GM13977 (cell line): ENCODE measurements around the gene LDLRAD4.

Experiments
- DNase-seq: peaks from one replicate; pipeline ENCODE4 v3.0.0; 2012; ENCODE audit warnings: low spot score
- in situ Hi-C: fragments of 300-500 bp; cut with MboI; formaldehyde crosslinking; loops from one replicate; pipeline ENCODE4 v1.12.0; 2022; ENCODE audit warnings: low sequenced_read_pairs, low pct_unique_long_range_greater_than_20kb, mixed read lengths, inconsistent platforms; ENCODE audit not compliant: unreplicated experiment
- TF ChIP-seq, protein P1 (sequence below): IDR thresholded peaks from 2 replicates; pipeline ENCODE4 v1.5.1; 2012; ENCODE audit warnings: mild to moderate bottlenecking, control low read depth; ENCODE audit not compliant: insufficient read depth; ENCODE audit errors: extremely low read depth, missing control alignments

The LDLRAD4 gene

DNA sequence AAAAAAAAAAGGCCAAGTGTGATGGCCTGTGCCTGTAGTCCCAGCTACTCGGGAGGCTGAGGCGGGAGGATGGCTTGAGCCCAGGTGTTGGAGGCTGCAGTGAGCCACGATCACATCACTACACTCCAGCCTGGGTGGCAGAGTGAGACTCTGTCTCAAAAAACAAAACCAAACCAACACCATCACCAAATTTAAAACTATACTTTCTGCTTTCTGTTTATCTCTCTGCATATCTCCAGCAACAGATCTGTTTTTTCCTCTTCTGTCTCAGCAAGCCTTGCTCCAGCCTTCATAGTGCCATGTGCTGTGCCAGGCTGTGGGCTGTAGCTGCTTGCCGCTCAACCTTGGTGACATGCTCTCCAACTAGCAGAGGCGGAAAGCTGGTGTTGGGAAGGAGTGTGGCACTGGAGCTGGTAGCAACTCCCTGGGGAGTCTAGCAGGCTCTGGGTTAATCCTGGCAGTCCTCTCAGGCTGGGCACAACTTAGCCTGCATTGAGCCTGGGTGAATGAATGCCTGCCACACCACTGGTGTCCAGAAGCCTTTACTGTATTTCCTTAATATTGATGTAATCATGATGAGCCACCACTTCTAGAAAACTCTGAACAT is 204.1 kb downstream of the LDLRAD4 start:
- in situ Hi-C loops, result no loop called here
- TF ChIP-seq, protein P1, sequence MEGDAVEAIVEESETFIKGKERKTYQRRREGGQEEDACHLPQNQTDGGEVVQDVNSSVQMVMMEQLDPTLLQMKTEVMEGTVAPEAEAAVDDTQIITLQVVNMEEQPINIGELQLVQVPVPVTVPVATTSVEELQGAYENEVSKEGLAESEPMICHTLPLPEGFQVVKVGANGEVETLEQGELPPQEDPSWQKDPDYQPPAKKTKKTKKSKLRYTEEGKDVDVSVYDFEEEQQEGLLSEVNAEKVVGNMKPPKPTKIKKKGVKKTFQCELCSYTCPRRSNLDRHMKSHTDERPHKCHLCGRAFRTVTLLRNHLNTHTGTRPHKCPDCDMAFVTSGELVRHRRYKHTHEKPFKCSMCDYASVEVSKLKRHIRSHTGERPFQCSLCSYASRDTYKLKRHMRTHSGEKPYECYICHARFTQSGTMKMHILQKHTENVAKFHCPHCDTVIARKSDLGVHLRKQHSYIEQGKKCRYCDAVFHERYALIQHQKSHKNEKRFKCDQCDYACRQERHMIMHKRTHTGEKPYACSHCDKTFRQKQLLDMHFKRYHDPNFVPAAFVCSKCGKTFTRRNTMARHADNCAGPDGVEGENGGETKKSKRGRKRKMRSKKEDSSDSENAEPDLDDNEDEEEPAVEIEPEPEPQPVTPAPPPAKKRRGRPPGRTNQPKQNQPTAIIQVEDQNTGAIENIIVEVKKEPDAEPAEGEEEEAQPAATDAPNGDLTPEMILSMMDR, result no peak
- no peak for DNase-seq

DNA sequence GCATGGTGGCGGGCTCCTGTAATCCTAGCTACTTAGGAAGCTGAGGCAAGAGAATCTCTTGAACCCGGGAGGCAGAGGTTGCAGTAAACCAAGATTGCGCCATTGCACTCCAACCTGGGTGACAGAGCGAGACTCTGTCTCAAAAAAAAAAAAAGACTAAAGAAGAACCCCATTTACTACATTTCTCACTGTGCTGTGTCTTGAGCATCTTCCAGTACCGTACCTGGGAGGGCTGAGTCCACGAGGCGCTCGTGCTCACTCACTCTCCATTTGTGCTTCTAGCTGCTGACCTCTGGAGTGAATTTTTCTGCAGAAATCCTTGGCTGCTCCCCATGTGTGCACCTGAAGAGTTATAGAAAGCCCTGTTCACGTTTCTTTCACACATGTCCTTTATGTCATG is 204.8 kb downstream of the LDLRAD4 start:
- in situ Hi-C loops, result no loop called here

DNA sequence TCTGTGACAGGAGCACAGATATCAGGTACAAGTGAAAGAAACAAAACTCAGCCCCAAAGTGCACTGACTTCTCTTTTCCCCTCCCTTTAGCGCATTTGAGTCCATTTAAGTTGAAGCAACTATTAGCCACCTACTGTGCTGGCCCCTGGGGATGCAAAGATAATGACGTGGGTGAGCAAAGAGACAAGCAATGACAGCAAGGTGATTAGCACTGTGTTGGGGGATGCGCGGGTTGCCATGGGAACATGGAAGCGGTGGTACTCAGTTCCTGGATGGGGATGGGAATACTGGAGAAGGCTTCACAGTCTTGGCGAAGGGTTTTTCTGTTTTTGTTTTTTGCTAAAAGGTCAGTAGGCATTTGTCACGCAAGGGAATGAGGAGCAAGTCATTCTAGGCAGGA is 205.8 kb downstream of the LDLRAD4 start:
- in situ Hi-C loops, result no loop called here
- DNase-seq, result no peak
- TF ChIP-seq, protein P1, result no peak

More for the DNA sequence above, 204.8 kb downstream of the LDLRAD4 start:
- DNase-seq, result no peak
- TF ChIP-seq, protein P1, result no peak

DNA sequence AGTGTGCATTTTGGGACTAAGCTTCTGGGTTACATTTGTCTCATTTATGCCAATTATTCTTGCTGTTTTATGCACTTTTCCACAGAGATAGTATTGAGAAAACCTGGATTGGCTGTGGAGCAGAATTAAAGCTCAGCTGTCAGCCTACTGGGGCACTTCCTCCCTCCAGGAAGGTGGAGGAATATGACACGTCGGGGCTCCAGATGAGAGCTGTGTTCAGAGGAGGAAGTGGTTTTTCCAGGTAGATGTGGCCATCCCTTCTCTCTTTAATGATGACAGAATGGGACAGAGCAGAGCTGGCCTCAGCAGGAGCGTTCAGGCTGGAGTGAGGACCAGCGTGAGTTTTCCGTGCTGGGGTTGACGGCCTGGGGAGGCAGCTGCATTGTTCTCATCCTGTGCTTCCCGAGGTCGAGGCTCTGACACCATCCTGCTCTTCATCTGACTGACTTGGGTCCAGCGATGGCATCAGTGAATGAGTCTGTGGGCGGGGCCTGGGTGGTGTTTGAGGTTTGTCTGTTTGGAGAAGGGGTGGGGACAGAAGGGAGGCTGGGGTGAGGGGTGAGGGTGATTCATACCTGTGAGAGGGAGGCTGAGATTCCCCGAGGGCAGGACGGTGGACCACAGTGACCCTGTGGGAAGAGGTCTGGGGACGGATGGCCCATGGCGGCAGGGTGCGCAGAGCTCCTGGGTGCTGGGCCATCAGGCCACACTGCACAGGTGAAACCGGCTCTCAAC is 207.0 kb downstream of the LDLRAD4 start:
- DNase-seq, result no peak
- TF ChIP-seq, protein P1, result no peak
- in situ Hi-C loops, result no loop called here

DNA sequence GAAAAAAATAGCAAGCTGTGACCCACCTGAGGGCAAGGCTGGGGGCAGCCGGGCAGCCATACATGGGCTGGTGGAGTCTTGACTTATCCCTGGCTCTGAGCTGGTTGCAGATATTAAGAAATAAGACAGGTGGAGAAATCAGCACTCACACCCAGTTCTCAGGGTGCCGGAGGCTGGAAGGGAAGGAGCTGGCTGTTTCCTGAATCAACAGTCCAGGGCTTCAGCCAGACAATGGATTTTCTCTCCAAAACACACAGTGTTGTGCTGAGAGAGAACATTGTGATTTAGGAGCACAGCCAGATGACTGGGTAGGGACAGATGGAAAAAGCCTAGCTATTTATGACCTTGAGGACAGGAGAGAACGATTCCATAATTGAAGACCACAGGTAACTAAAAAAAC is 208.8 kb downstream of the LDLRAD4 start:
- in situ Hi-C loops, result no loop called here
- no peak for DNase-seq

DNA sequence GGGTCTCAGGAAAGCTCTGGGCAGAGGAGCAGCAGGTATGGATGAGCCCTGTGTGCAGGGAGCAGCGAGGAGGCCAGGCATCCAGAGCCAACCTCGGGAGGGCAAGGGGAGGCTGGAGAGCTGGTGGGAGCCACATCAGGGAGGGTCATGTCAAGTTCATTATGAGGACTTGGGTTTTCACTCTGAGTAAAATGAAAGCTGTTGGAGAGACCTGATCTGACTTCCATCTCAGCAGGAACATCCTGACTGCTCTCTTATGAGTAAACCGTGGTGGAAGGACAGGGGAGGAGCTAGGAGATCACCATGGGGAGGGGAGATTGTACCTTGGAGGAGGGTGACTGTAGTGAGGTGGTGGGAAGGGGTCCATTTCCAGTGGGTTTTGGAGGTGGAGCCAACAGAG is 209.8 kb downstream of the LDLRAD4 start:
- in situ Hi-C loops, result no loop called here
- TF ChIP-seq, protein P1, result no peak
- no peak for DNase-seq

More for the DNA sequence above, 208.8 kb downstream of the LDLRAD4 start:
- TF ChIP-seq, protein P1, result no peak
